ENCODE data around the gene WDR45B. TPM values are rescaled to one million over a fixed set of nuclear protein-coding genes. Genes with fewer than 3 reads are reported as not detected.

The WDR45B gene
- polyA plus RNA-seq, 1 experiment: 105 TPM

GRCh38 chr17:82683534-82683933 lies 35.3 kb upstream of the WDR45B start:
- TF ChIP-seq, protein P1, sequence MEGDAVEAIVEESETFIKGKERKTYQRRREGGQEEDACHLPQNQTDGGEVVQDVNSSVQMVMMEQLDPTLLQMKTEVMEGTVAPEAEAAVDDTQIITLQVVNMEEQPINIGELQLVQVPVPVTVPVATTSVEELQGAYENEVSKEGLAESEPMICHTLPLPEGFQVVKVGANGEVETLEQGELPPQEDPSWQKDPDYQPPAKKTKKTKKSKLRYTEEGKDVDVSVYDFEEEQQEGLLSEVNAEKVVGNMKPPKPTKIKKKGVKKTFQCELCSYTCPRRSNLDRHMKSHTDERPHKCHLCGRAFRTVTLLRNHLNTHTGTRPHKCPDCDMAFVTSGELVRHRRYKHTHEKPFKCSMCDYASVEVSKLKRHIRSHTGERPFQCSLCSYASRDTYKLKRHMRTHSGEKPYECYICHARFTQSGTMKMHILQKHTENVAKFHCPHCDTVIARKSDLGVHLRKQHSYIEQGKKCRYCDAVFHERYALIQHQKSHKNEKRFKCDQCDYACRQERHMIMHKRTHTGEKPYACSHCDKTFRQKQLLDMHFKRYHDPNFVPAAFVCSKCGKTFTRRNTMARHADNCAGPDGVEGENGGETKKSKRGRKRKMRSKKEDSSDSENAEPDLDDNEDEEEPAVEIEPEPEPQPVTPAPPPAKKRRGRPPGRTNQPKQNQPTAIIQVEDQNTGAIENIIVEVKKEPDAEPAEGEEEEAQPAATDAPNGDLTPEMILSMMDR (IDR thresholded peaks at IDR 0.05; ENCODE audit: low read depth, low read length): no peak
- POLR2A ChIA-PET: no interaction called here

GRCh38 chr17:82681547-82681946 lies 33.3 kb upstream of the WDR45B start:
- TF ChIP-seq, protein P1 (IDR thresholded peaks at IDR 0.05; ENCODE audit: low read depth, low read length): no peak
- DNase-seq (ENCODE audit: low read depth, low spot score): no peak
- ChIA-PET POLR2A (interaction anchor here (0.7 kb wide), 1 partner anchor 20 kb away, joined by 5 read pairs; no protein-coding TSS in a partner anchor), CTCF (interaction anchor here (0.6 kb wide), 1 partner anchor 13 kb away, joined by 3 read pairs; no protein-coding TSS in a partner anchor)
- no peak overlapping the region for H3K4me3 ChIP-seq (ENCODE audit: low read depth, low read length)
- peaks cover 2% of the 10 kb centered on the region for H3K27me3 ChIP-seq (ENCODE audit: control insufficient read depth, insufficient read depth, low read length)
- no peak overlapping the region for H3K27ac ChIP-seq (ENCODE audit: low read depth, low read length)
- H3K9me3 ChIP-seq (ENCODE audit: control insufficient read depth, insufficient read depth, low read length): peaks cover 13% of the 10 kb centered on the region

More at GRCh38 chr17:82683534-82683933, 35.3 kb upstream of the WDR45B start:
- no peak for DNase-seq (ENCODE audit: low read depth, low spot score)
- CTCF ChIA-PET: no interaction called here
- peaks cover 13% of the 10 kb centered on the region for H3K9me3 ChIP-seq (ENCODE audit: control insufficient read depth, insufficient read depth, low read length)
- no peaks in the 10 kb centered on the region for H3K27me3 ChIP-seq (ENCODE audit: control insufficient read depth, insufficient read depth, low read length)
- H3K27ac ChIP-seq (ENCODE audit: low read depth, low read length): no peak overlapping the region
- no peak overlapping the region for H3K4me3 ChIP-seq (ENCODE audit: low read depth, low read length)

- TF ChIP-seq, protein P1 (IDR thresholded peaks at IDR 0.05; ENCODE audit: low read depth, low read length): no peak
- DNase-seq (ENCODE audit: low read depth, low spot score): no peak
- no peak overlapping the region for H3K4me3 ChIP-seq (ENCODE audit: low read depth, low read length)
- peaks cover 2% of the 10 kb centered on the region for H3K27me3 ChIP-seq (ENCODE audit: control insufficient read depth, insufficient read depth, low read length)
- no peak overlapping the region for H3K27ac ChIP-seq (ENCODE audit: low read depth, low read length)
- POLR2A ChIA-PET: no interaction called here
- CTCF ChIA-PET: interaction anchor here (0.6 kb wide), 2 partner anchors 11 to 359 kb away, joined by 3 to 5 read pairs; no protein-coding TSS in a partner anchor
- H3K9me3 ChIP-seq (ENCODE audit: control insufficient read depth, insufficient read depth, low read length): peaks cover 13% of the 10 kb centered on the region
These were observed 31.6 kb upstream of the WDR45B start for GRCh38 chr17:82679586-82680465.

GRCh38 chr17:82678265-82678891 lies 30.1 kb upstream of the WDR45B start:
- TF ChIP-seq, protein P1 (IDR thresholded peaks at IDR 0.05; ENCODE audit: low read depth, low read length): no peak
- ChIA-PET CTCF (interaction anchor here (1.5 kb wide), 1 partner anchor 10 kb away, joined by 7 read pairs; no protein-coding TSS in a partner anchor), POLR2A (no interaction called here)
- Histone ChIP-seq H3K27ac (ENCODE audit: low read depth, low read length) (no peak overlapping the region), H3K27me3 (ENCODE audit: control insufficient read depth, insufficient read depth, low read length) (peaks cover 2% of the 10 kb centered on the region), H3K4me3 (ENCODE audit: low read depth, low read length) (no peak overlapping the region), H3K9me3 (ENCODE audit: control insufficient read depth, insufficient read depth, low read length) (peaks cover 13% of the 10 kb centered on the region)
- no peak for DNase-seq (ENCODE audit: low read depth, low spot score)

Measured in AG04450 (cell line).